ENCODE measurements around the gene ADAMTS15. TPM values are rescaled to one million over a fixed set of nuclear protein-coding genes. Genes with fewer than 3 reads are reported as not detected.
A peak's percentile ranks its signal among the peaks of the same experiment; 100 is the strongest.

Gene ADAMTS15
- total RNA-seq, 2 donors from 2014 or later: 0.59 to 1.5 TPM

DNA sequence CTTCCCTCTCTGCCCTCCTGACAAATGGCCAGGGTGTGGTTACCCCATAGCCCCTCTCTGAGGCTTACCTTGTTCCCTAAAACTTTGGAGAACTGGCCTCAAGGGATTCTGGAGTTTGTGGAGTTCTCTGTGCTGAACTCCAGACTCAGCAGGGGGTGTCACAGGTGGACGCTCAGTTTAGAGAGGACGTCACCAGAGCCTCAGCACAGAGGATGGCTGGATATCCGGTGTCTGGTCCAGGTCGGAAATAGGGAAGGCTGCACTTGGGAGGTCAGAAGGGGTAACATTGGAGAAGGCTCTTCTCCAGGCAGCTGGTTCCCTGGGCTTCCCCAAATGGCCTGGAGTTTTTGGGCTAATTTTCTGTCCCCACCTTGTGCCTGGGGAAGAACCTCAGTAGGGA lies 64.2 kb downstream of the ADAMTS15 start:
- H3K36me3 ChIP-seq: no peaks in the 10 kb centered on the region
- no peak overlapping the region for H3K4me3 ChIP-seq
- no peaks in the 10 kb centered on the region for H3K4me1 ChIP-seq (replicated peaks)
- TF ChIP-seq, protein P1, sequence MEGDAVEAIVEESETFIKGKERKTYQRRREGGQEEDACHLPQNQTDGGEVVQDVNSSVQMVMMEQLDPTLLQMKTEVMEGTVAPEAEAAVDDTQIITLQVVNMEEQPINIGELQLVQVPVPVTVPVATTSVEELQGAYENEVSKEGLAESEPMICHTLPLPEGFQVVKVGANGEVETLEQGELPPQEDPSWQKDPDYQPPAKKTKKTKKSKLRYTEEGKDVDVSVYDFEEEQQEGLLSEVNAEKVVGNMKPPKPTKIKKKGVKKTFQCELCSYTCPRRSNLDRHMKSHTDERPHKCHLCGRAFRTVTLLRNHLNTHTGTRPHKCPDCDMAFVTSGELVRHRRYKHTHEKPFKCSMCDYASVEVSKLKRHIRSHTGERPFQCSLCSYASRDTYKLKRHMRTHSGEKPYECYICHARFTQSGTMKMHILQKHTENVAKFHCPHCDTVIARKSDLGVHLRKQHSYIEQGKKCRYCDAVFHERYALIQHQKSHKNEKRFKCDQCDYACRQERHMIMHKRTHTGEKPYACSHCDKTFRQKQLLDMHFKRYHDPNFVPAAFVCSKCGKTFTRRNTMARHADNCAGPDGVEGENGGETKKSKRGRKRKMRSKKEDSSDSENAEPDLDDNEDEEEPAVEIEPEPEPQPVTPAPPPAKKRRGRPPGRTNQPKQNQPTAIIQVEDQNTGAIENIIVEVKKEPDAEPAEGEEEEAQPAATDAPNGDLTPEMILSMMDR (IDR thresholded peaks at IDR 0.05): no peak
- TF ChIP-seq POLR2AphosphoS5 (IDR thresholded peaks at IDR 0.05) (no peak), POLR2A (IDR thresholded peaks at IDR 0.05) (no peak)
- intact Hi-C loops (cut with DNase I): loop anchor here (5.0 kb wide), 1 partner anchor 75 kb away; no protein-coding TSS in a partner anchor
- 85% methylated on average over 4 of the region's 4 CpGs for WGBS
- no peak for DNase-seq (ENCODE audit: low spot score)
- H3K9me3 ChIP-seq: no peaks in the 10 kb centered on the region
- no peak overlapping the region for H3K27ac ChIP-seq
- no peaks in the 10 kb centered on the region for H3K27me3 ChIP-seq (replicated peaks; ENCODE audit: insufficient read depth)

DNA sequence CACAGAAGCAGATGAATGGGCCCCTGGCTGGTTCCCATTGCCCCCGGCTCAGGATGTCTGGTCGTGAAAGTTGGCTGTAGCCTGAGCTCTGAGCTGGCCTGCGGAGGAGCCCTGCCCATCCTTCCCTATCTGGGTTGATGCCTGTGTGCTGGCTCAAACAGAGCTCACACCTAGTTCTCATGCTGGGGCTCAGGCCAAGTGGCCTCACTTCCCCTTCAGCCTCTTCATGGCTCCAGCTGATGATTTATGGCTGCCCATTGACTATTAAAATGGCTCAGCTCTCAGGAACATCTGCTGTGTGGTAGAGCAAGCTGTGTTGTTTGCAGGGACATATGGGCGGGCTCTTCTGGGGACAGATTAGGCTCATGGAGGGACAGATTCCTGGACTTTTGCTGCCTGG lies 64.7 kb downstream of the ADAMTS15 start:
- Histone ChIP-seq H3K27ac (no peak overlapping the region), H3K9me3 (no peaks in the 10 kb centered on the region), H3K27me3 (replicated peaks; ENCODE audit: insufficient read depth) (no peaks in the 10 kb centered on the region), H3K4me3 (no peak overlapping the region), H3K4me1 (replicated peaks) (no peaks in the 10 kb centered on the region), H3K36me3 (no peaks in the 10 kb centered on the region)
- intact Hi-C loops (cut with DNase I): loop anchor here (5.0 kb wide), 1 partner anchor 76 kb away; no protein-coding TSS in a partner anchor
- 9% methylated on average over 4 of the region's 4 CpGs for WGBS
- peak; percentile 87 for TF ChIP-seq POLR2AphosphoS5 (IDR thresholded peaks at IDR 0.05)
- TF ChIP-seq, protein P1 (IDR thresholded peaks at IDR 0.05): no peak
- TF ChIP-seq POLR2A (IDR thresholded peaks at IDR 0.05): no peak
- DNase-seq (ENCODE audit: low spot score): peak; percentile 72

DNA sequence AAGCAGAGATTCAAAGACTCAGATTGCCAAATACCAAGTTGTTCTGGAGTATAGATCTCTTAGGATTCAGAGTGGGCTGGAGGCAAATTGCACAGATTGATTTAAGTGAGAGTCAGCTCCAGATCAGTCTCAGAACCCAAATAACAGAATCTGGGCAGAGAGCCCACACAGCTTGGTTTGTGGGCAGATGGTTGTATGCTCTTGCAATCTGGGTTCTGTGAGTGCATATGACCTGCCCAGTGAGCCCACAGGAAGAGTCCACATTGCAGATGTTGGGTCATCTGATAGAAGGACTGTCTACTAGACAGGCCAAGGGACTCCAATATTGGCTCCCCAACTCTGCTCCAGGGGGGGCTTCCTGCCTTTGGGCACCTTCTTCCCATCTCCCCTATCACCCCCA lies 65.9 kb downstream of the ADAMTS15 start:
- TF ChIP-seq, protein P1 (IDR thresholded peaks at IDR 0.05): no peak
- TF ChIP-seq POLR2AphosphoS5 (IDR thresholded peaks at IDR 0.05) (no peak), POLR2A (IDR thresholded peaks at IDR 0.05) (no peak)
- intact Hi-C loops (cut with DNase I): loop anchor here (5.0 kb wide), 1 partner anchor 77 kb away; no protein-coding TSS in a partner anchor

DNA sequence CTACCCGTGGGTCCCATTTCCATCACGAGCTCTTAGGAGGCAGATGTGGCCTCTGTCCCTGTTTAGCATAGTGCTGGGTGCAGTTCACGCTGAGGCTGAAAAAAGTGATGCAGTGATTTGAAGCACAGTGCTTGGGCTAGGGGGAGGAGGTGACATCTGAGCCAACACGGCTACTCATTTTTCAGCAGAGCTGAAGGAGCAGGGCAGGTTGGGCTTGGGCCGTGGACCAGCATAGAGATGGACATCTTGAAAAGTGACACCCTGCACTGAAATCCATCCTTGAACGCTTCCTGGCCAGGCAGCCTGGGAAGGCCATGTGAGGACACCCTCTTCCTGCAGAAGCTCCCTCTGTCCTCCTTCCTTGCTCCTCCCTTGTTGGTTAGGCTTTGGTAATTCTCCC lies 66.4 kb downstream of the ADAMTS15 start:
- Histone ChIP-seq H3K4me3 (no peak overlapping the region), H3K27me3 (replicated peaks; ENCODE audit: insufficient read depth) (no peaks in the 10 kb centered on the region), H3K9me3 (no peaks in the 10 kb centered on the region), H3K27ac (no peak overlapping the region), H3K4me1 (replicated peaks) (no peaks in the 10 kb centered on the region), H3K36me3 (no peaks in the 10 kb centered on the region)
- intact Hi-C loops (cut with DNase I): loop anchor here (5.0 kb wide), 2 partner anchors 78 to 92 kb away; no protein-coding TSS in a partner anchor
- TF ChIP-seq POLR2A (IDR thresholded peaks at IDR 0.05) (no peak), POLR2AphosphoS5 (IDR thresholded peaks at IDR 0.05) (no peak)
- TF ChIP-seq, protein P1 (IDR thresholded peaks at IDR 0.05): no peak
- WGBS: 78% methylated on average over 6 of the region's 6 CpGs
- no peak for DNase-seq (ENCODE audit: low spot score)

More for the DNA sequence above, 65.9 kb downstream of the ADAMTS15 start:
- Histone ChIP-seq H3K27me3 (replicated peaks; ENCODE audit: insufficient read depth) (no peaks in the 10 kb centered on the region), H3K4me3 (no peak overlapping the region), H3K4me1 (replicated peaks) (no peaks in the 10 kb centered on the region), H3K9me3 (no peaks in the 10 kb centered on the region), H3K27ac (no peak overlapping the region), H3K36me3 (no peaks in the 10 kb centered on the region)
- DNase-seq (ENCODE audit: low spot score): no peak

DNA sequence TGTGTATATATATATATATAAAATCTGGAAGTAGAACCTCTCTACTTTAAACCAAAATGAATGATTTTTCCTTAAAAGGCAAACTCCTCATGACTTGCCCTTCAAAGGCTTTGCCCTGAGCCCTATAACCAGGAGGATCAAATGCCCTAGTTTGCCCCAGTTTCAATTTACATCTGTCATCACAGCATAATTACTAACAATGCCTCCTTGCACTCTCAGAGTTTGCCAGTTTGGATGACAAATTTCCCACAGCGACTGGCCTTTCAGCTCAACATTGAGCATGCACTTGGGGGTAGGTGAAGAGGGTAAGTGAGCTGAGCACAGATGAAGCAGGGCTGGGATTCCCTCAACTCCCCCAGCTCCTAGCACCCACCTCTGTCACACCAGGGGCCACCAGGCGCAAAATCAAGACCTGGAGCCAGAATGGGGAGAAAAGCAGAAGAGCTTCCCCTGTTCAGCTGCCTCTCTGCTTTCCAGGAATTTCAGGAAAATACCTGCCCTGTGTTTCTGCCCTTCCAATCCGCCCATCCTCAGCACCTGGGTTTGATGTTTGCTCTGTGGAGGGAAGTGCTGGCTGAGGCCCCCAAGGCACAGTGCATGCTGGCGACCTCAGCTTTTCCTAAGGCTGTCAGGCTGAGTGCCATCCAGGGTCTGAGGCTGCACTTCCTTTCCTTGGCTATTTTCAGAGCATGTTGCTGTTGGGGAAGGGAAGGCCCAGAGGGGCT lies 67.5 kb downstream of the ADAMTS15 start:
- WGBS: 89% methylated on average over 4 of the region's 4 CpGs
- TF ChIP-seq POLR2AphosphoS5 (IDR thresholded peaks at IDR 0.05) (no peak), POLR2A (IDR thresholded peaks at IDR 0.05) (no peak)
- TF ChIP-seq, protein P1 (IDR thresholded peaks at IDR 0.05): no peak
- no peak for DNase-seq (ENCODE audit: low spot score)
- Histone ChIP-seq H3K36me3 (no peaks in the 10 kb centered on the region), H3K4me1 (replicated peaks) (no peaks in the 10 kb centered on the region), H3K9me3 (no peaks in the 10 kb centered on the region), H3K4me3 (no peak overlapping the region), H3K27ac (no peak overlapping the region), H3K27me3 (replicated peaks; ENCODE audit: insufficient read depth) (no peaks in the 10 kb centered on the region)
- intact Hi-C loops (cut with DNase I): loop anchor here (5.0 kb wide), 1 partner anchor 91 kb away; no protein-coding TSS in a partner anchor
